AG04450 (cell line): ENCODE results near the gene ATP2C2. TPM values are rescaled to one million over a fixed set of nuclear protein-coding genes. Genes with fewer than 3 reads are reported as not detected.

Experiments
- CTCF ChIA-PET: fragments of 300-600, 350-600 bp; formaldehyde crosslinking; extraction: SDS; loops from one replicate; lab custom pipeline; 2022; ENCODE audit warnings: antibody characterized with exemption, inconsistent platforms; lab: Charles Lee
- POLR2A ChIA-PET: fragments of 350-600 bp; formaldehyde crosslinking; extraction: SDS; loops from one replicate; lab custom pipeline; 2021; ENCODE audit warnings: antibody characterized with exemption, inconsistent platforms; lab: Yijun Ruan, JAX
- DNase-seq: peaks from one replicate; pipeline ENCODE4 v3.0.0-alpha.2; 2011; ENCODE audit warnings: low read depth, low spot score
- H3K27ac ChIP-seq: one replicate; pipeline ENCODE4 v1.5.1; 2012; ENCODE audit warnings: low read depth, low read length, control low read depth
- H3K27me3 ChIP-seq: one replicate; pipeline ENCODE4 v1.6.0; 2012; ENCODE audit warnings: low read length; ENCODE audit not compliant: control insufficient read depth, insufficient read depth
- H3K4me3 ChIP-seq: 2 replicates; pipeline ENCODE4 v1.5.1; 2011; ENCODE audit warnings: mild to moderate bottlenecking, low read depth, low read length, control low read depth
- H3K9me3 ChIP-seq: 2 replicates; pipeline ENCODE4 v1.5.1; 2012; ENCODE audit warnings: low read length; ENCODE audit not compliant: control insufficient read depth, insufficient read depth
- polyA plus RNA-seq: library from polyadenylated mRNA; depleted of rRNA; stranded (reverse); fragments of >200 nt; gene quantifications from 2 replicates; pipeline ENCODE4 v1.2.3, GENCODE V29; 2011
- TF ChIP-seq, protein P1 (sequence below): IDR thresholded peaks from 2 replicates; pipeline ENCODE4 v1.5.1; 2011; ENCODE audit warnings: low read depth, low read length, control low read depth, inconsistent platforms

The ATP2C2 gene
- polyA plus RNA-seq, 1 experiment = not detected

DNA sequence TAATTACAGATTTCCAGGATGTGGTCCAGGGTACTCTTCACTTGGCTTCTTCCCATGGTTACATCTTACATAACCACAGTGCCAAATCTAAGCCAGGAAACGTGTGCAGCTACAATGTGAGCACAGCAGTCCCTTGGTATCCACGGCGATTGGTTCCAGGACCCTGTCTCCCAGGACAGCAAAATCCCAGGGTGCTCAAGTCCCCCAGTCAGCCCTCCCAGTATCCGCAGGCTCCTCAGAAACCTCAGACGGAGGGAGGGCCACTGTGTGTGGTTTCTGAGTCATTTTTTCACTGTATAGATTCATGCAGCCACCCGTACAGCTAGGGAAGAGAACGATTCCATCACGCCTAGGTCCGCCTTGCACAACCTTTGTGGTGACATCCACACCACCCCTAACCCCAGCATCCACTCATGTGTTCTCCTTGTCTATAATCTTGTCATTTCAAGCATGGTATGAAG lies 11.1 kb upstream of the ATP2C2 start:
- H3K27me3 ChIP-seq = peaks cover 34% of the 10 kb centered on the region
- ChIA-PET CTCF (interaction anchor here (0.5 kb wide), 1 partner anchor 87 kb away, joined by 3 read pairs; no protein-coding TSS in a partner anchor), POLR2A (interaction anchor here (0.6 kb wide), 1 partner anchor 25 kb away, joined by 5 read pairs; no protein-coding TSS in a partner anchor)
- TF ChIP-seq, protein P1, sequence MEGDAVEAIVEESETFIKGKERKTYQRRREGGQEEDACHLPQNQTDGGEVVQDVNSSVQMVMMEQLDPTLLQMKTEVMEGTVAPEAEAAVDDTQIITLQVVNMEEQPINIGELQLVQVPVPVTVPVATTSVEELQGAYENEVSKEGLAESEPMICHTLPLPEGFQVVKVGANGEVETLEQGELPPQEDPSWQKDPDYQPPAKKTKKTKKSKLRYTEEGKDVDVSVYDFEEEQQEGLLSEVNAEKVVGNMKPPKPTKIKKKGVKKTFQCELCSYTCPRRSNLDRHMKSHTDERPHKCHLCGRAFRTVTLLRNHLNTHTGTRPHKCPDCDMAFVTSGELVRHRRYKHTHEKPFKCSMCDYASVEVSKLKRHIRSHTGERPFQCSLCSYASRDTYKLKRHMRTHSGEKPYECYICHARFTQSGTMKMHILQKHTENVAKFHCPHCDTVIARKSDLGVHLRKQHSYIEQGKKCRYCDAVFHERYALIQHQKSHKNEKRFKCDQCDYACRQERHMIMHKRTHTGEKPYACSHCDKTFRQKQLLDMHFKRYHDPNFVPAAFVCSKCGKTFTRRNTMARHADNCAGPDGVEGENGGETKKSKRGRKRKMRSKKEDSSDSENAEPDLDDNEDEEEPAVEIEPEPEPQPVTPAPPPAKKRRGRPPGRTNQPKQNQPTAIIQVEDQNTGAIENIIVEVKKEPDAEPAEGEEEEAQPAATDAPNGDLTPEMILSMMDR = no peak
- no peak overlapping the region for H3K27ac ChIP-seq
- DNase-seq = no peak
- H3K9me3 ChIP-seq = no peaks in the 10 kb centered on the region
- H3K4me3 ChIP-seq = no peak overlapping the region

DNA sequence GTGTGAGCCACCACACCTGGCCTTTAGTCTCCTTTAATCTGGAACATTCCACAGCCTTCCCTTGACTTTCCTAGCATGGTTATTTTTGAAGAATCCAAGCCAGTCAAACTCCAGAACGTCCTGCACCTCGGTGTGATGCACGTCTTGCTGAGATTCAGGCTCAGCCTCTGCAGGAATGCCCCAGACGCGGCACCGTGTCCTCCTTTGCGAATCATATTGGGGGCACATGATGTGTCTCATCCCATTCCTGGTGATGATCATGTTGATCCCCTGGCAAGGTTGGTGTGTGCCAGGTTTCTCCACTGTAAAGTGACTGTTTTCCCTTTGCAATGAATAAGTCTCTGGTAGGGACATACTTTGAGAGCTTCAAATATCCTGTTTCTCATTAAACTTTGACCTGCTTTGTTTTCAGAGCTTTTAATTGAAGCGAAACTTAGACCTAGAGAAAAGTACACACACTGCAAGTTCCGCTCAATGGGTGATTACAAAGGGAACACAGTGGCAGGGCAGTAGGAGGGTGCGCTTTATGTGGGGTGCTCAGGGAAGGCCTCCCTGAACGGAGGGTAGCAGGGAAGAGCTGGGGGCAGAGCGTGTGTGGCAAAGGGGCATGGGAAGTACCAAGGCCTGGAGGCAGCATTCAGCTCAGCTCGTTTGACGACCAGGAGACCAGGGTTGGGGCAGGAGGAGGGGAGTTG lies 9.6 kb upstream of the ATP2C2 start:
- DNase-seq = no peak
- no peak overlapping the region for H3K4me3 ChIP-seq
- CTCF ChIA-PET = no interaction called here

DNA sequence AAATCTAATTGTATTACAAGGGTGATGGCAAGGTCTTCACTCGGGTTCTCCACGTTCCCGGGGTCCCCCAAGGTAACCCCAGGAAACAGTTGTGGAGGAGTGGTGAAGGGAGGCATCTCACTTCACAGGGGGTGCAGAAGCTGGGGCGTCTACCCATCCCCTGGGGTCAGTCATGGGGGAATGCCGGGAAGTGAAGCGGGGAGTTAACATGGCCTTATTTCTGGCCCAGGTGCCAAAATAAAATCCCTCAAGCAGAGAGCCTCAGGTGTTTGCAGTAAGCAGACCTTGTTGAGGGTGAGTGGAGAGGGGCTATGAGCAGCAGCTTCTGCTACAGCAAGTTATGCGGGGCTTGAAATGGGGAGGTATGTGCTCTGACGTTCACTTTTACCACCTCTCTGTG lies 9.0 kb upstream of the ATP2C2 start:
- CTCF ChIA-PET = no interaction called here
- POLR2A ChIA-PET = interaction anchor here (0.6 kb wide), 1 partner anchor 56 kb away, joined by 4 read pairs; no protein-coding TSS in a partner anchor
- Histone ChIP-seq H3K27ac (no peak overlapping the region), H3K9me3 (no peaks in the 10 kb centered on the region), H3K27me3 (peaks cover 35% of the 10 kb centered on the region), H3K4me3 (no peak overlapping the region)
- TF ChIP-seq, protein P1 = no peak
- DNase-seq = no peak

More for the DNA sequence above, 9.6 kb upstream of the ATP2C2 start:
- Histone ChIP-seq H3K27me3 (peaks cover 34% of the 10 kb centered on the region), H3K9me3 (no peaks in the 10 kb centered on the region), H3K27ac (no peak overlapping the region)
- TF ChIP-seq, protein P1 = no peak
- POLR2A ChIA-PET = interaction anchor here (0.6 kb wide), 1 partner anchor 56 kb away, joined by 4 read pairs; no protein-coding TSS in a partner anchor

DNA sequence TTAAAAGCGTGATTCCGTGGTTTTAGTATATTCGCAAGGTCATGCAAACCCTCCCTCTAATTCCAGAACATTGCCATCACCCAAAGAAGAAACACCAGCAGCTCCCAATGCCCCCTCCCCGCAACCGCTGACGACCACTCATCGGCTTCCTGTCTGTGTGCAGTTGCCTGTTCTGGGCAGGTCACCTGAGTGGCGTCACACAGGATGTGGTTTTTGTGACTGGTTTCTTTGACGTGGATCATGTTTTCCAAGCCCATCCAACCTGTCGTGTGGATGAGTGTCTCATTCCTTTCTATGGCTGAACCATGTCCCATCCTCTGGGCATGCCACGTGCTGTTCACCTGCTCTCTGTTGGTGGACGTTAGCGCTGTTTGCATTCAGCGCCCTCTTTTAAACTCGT lies 8.2 kb upstream of the ATP2C2 start:
- H3K27ac ChIP-seq = no peak overlapping the region
- H3K9me3 ChIP-seq = no peaks in the 10 kb centered on the region
- TF ChIP-seq, protein P1 = no peak
- peaks cover 37% of the 10 kb centered on the region for H3K27me3 ChIP-seq
- no peak overlapping the region for H3K4me3 ChIP-seq
- no peak for DNase-seq
- ChIA-PET CTCF (no interaction called here), POLR2A (no interaction called here)

DNA sequence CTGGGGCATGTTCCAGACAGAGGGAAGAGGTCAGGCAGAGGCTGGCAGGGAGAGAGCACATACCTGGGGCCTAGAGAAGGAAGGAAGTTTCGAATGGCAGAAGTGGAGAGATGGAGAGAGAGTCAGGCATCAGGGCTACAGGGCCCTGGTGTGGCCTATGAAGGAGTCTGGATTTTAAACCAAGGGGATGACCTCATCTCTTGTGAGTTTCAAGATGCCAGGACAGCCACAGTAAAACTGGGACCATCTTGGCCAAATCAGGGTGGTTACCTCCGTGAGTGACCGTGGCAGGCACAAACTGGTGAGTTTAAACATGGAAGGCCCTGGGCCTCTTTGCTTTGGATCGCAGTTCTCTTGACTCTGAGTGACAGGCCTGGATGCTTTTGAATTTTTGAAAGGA lies 7.6 kb upstream of the ATP2C2 start:
- Histone ChIP-seq H3K4me3 (no peak overlapping the region), H3K9me3 (no peaks in the 10 kb centered on the region), H3K27ac (no peak overlapping the region), H3K27me3 (peaks cover 37% of the 10 kb centered on the region)
- TF ChIP-seq, protein P1 = no peak
- CTCF ChIA-PET = no interaction called here
- DNase-seq = no peak
- POLR2A ChIA-PET = interaction anchor here (0.6 kb wide), 1 partner anchor 10 kb away, joined by 5 read pairs; no protein-coding TSS in a partner anchor
